HEK293 (cell line): ENCODE measurements around the gene SCARB2.
A peak's percentile ranks its signal among the peaks of the same experiment; 100 is the strongest.

Source experiments
- CTCF ChIA-PET: fragments of 350-600 bp; formaldehyde crosslinking; extraction: SDS; loops from one replicate; lab custom pipeline; 2021; ENCODE audit warnings: antibody characterized with exemption; lab: Yijun Ruan, JAX
- POLR2A ChIA-PET: fragments of 300-600 bp; formaldehyde crosslinking; extraction: SDS; loops from one replicate; lab custom pipeline; 2020; ENCODE audit warnings: antibody characterized with exemption, inconsistent platforms; lab: Yijun Ruan, JAX
- H3K27ac ChIP-seq: fragments of 200-500 bp; sonication (Bioruptor generic); 2 replicates; pipeline ENCODE4 v1.5.1; 2014; ENCODE audit warnings: low read depth, low read length, control low read depth, inconsistent platforms; ENCODE audit errors: extremely low read depth
- H3K36me3 ChIP-seq, 2 experiments: fragments of 200-500 bp in 1 of 2; sonication (Bioruptor generic) in 1 of 2; 1 replicate in 1 of 2; 2 replicates in 1 of 2; pipeline ENCODE4 v1.5.1; 2014 to 2017; ENCODE audit warnings: inconsistent platforms in 2 of 2, low read length in 2 of 2; ENCODE audit not compliant: control insufficient read depth in 2 of 2, insufficient read depth in 1 of 2
- H3K4me1 ChIP-seq: fragments of 200-500 bp; sonication (Bioruptor generic); 2 replicates; pipeline ENCODE4 v1.5.1; 2014; ENCODE audit warnings: mild to moderate bottlenecking, low read length, inconsistent platforms; ENCODE audit not compliant: control insufficient read depth, insufficient read depth
- H3K4me3 ChIP-seq: 2 replicates; pipeline ENCODE4 v1.5.1; 2011; ENCODE audit warnings: low read depth, mild to moderate bottlenecking, control low read depth, low read length, moderate library complexity
- H3K9me3 ChIP-seq: fragments of 200-500 bp; sonication (Bioruptor generic); 2 replicates; pipeline ENCODE4 v1.5.1; 2014; ENCODE audit warnings: low read depth, low read length, inconsistent platforms; ENCODE audit not compliant: control insufficient read depth, insufficient read depth
- BCL11B ChIP-seq: fragments of 450-650 bp; formaldehyde crosslinking; IDR thresholded peaks from 2 replicates; pipeline ENCODE4 v1.5.1; 2016; ENCODE audit warnings: low read depth, missing biosample characterization, missing genetic modification characterization
- ELK4 ChIP-seq: IDR thresholded peaks from 2 replicates; pipeline ENCODE4 v1.6.1; 2011; ENCODE audit warnings: mild to moderate bottlenecking, low read depth, low read length, borderline replicate concordance
- GLI2 ChIP-seq: fragments of 450-650 bp; formaldehyde crosslinking; IDR thresholded peaks from 2 replicates; pipeline ENCODE4; 2017; ENCODE audit warnings: missing biosample characterization, missing genetic modification characterization, low read depth, borderline replicate concordance
- HIC1 ChIP-seq: fragments of 450-650 bp; formaldehyde crosslinking; IDR thresholded peaks from 2 replicates; pipeline ENCODE4 v1.5.1; 2016; ENCODE audit warnings: missing biosample characterization, missing genetic modification characterization
- KLF10 ChIP-seq: fragments of 450-650 bp; IDR thresholded peaks from 2 replicates; pipeline ENCODE4 v1.5.1; 2018; ENCODE audit warnings: missing biosample characterization, mild to moderate bottlenecking, missing genetic modification characterization
- SCRT1 ChIP-seq: fragments of 450-650 bp; formaldehyde crosslinking; IDR thresholded peaks from 2 replicates; pipeline ENCODE4 v1.5.1; 2016; ENCODE audit warnings: missing biosample characterization, missing genetic modification characterization, borderline replicate concordance
- SETDB1 ChIP-seq: IDR thresholded peaks from one replicate; pipeline ENCODE4 v1.6.1; 2017; ENCODE audit warnings: mild to moderate bottlenecking, low read length, moderate library complexity, mixed read lengths; ENCODE audit not compliant: insufficient read length
- TCF7L2 ChIP-seq: IDR thresholded peaks from 2 replicates; pipeline ENCODE4 v1.6.1; 2011; ENCODE audit warnings: low read depth, mild to moderate bottlenecking, inconsistent platforms, low read length, moderate library complexity, borderline replicate concordance
- TRIM28 ChIP-seq: IDR thresholded peaks from 2 replicates; pipeline ENCODE4 v1.6.1; 2011; ENCODE audit warnings: low read length, control low read depth, borderline replicate concordance
- ZBTB10 ChIP-seq: fragments of 450-650 bp; formaldehyde crosslinking; IDR thresholded peaks from 2 replicates; pipeline ENCODE4 v1.5.1; 2016; ENCODE audit warnings: missing biosample characterization, missing genetic modification characterization
- ZBTB17 ChIP-seq: fragments of 450-650 bp; formaldehyde crosslinking; IDR thresholded peaks from 2 replicates; pipeline ENCODE4 v1.5.1; 2016; ENCODE audit warnings: missing biosample characterization, missing genetic modification characterization
- ZBTB48 ChIP-seq: fragments of 450-650 bp; formaldehyde crosslinking; IDR thresholded peaks from 2 replicates; pipeline ENCODE4 v1.5.1; 2016; ENCODE audit warnings: missing biosample characterization, missing genetic modification characterization
- ZNF214 ChIP-seq: fragments of 450-650 bp; formaldehyde crosslinking; IDR thresholded peaks from 2 replicates; pipeline ENCODE4 v1.5.1; 2017; ENCODE audit warnings: missing biosample characterization, mild to moderate bottlenecking, missing genetic modification characterization, borderline replicate concordance
- ZNF335 ChIP-seq: fragments of 450-650 bp; formaldehyde crosslinking; conservative IDR thresholded peaks from 2 replicates; pipeline ENCODE4 v1.5.1; 2016; ENCODE audit warnings: missing biosample characterization, missing genetic modification characterization
- ZNF513 ChIP-seq: fragments of 450-650 bp; IDR thresholded peaks from 2 replicates; pipeline ENCODE4 v1.5.1; 2018; ENCODE audit warnings: missing biosample characterization, missing genetic modification characterization
- ZNF518A ChIP-seq: fragments of 450-650 bp; formaldehyde crosslinking; conservative IDR thresholded peaks from 2 replicates; pipeline ENCODE4 v1.5.1; 2016; ENCODE audit warnings: low read depth, missing biosample characterization, missing genetic modification characterization
- ZNF561 ChIP-seq: fragments of 450-650 bp; IDR thresholded peaks from 2 replicates; pipeline ENCODE4 v1.5.1; 2018; ENCODE audit warnings: missing biosample characterization, missing genetic modification characterization, borderline replicate concordance
- ZNF610 ChIP-seq: fragments of 450-650 bp; formaldehyde crosslinking; IDR thresholded peaks from 2 replicates; pipeline ENCODE4 v1.5.1; 2016; ENCODE audit warnings: missing biosample characterization, missing genetic modification characterization, borderline replicate concordance
- ZNF670 ChIP-seq: fragments of 450-650 bp; formaldehyde crosslinking; IDR thresholded peaks from 2 replicates; pipeline ENCODE4 v1.5.1; 2016; ENCODE audit warnings: missing biosample characterization, missing genetic modification characterization, low read depth
- ZNF830 ChIP-seq: fragments of 450-650 bp; IDR thresholded peaks from 2 replicates; pipeline ENCODE4 v1.5.0; 2018; ENCODE audit warnings: missing biosample characterization, missing genetic modification characterization, low read depth, mild to moderate bottlenecking, moderate library complexity

Gene SCARB2

GRCh38 chr4:76216975-76217814 lies 3.6 kb upstream of the SCARB2 start:
- H3K9me3 ChIP-seq: no peaks in the 10 kb centered on the region
- CTCF ChIA-PET: interaction anchor here (0.6 to 0.9 kb wide), 3 partner anchors 36 to 174 kb away, joined by 3 read pairs; no protein-coding TSS in a partner anchor
- POLR2A ChIA-PET: no interaction called here
- H3K27ac ChIP-seq: no peak overlapping the region
- TF ChIP-seq ZBTB10 (no peak), ZNF610 (tag by site-specific recombination) (no peak), ZBTB17 (tag by site-specific recombination) (peak; percentile 38; the same call in 1 of the 2 replicates), SETDB1 (no peak), TRIM28 (peak; percentile 57; the same call in 1 of the 2 replicates), ZNF335 (tag by site-specific recombination) (0 out of 2 replicates have a peak, but pooled peaks have one; percentile 15), ZNF561 (no peak), ZNF830 (tag by site-specific recombination) (no peak), ZNF518A (tag by site-specific recombination) (no peak)
- H3K4me1 ChIP-seq: no peaks in the 10 kb centered on the region
- H3K4me3 ChIP-seq: no peak overlapping the region
- H3K36me3 ChIP-seq: no peaks in the 10 kb centered on the region

- Histone ChIP-seq H3K4me1 (no peaks in the 10 kb centered on the region), H3K36me3 (no peaks in the 10 kb centered on the region), H3K9me3 (no peaks in the 10 kb centered on the region), H3K27ac (no peak overlapping the region), H3K4me3 (no peak overlapping the region)
- ChIA-PET POLR2A (no interaction called here), CTCF (interaction anchor here (0.6 to 0.9 kb wide), 2 partner anchors 161 to 175 kb away, joined by 3 read pairs; no protein-coding TSS in a partner anchor)
- TF ChIP-seq ELK4: no peak
- no peak for TF ChIP-seq ZNF670 (tag by site-specific recombination)
- no peak for TF ChIP-seq BCL11B
- no peak for TF ChIP-seq SCRT1 (tag by site-specific recombination)
- no peak for TF ChIP-seq ZNF513 (tag by site-specific recombination)
- no peak for TF ChIP-seq KLF10 (tag by site-specific recombination)
- no peak for TF ChIP-seq ZNF214 (tag by site-specific recombination)
- TF ChIP-seq GLI2: no peak
- TF ChIP-seq ZBTB48 (tag by site-specific recombination): no peak
- no peak for TF ChIP-seq TCF7L2
- TF ChIP-seq HIC1: no peak
Measured at GRCh38 chr4:76216524-76216923, 2.9 kb upstream of the SCARB2 start.
